Measurements from ENCODE around the gene FUBP3. TPM values are rescaled to one million over a fixed set of nuclear protein-coding genes. Genes with fewer than 3 reads are reported as not detected.

The FUBP3 gene
- polyA plus RNA-seq, 1 of the 3 experiments (the other 2 are of a cell fraction) = 55.1 TPM

DNA sequence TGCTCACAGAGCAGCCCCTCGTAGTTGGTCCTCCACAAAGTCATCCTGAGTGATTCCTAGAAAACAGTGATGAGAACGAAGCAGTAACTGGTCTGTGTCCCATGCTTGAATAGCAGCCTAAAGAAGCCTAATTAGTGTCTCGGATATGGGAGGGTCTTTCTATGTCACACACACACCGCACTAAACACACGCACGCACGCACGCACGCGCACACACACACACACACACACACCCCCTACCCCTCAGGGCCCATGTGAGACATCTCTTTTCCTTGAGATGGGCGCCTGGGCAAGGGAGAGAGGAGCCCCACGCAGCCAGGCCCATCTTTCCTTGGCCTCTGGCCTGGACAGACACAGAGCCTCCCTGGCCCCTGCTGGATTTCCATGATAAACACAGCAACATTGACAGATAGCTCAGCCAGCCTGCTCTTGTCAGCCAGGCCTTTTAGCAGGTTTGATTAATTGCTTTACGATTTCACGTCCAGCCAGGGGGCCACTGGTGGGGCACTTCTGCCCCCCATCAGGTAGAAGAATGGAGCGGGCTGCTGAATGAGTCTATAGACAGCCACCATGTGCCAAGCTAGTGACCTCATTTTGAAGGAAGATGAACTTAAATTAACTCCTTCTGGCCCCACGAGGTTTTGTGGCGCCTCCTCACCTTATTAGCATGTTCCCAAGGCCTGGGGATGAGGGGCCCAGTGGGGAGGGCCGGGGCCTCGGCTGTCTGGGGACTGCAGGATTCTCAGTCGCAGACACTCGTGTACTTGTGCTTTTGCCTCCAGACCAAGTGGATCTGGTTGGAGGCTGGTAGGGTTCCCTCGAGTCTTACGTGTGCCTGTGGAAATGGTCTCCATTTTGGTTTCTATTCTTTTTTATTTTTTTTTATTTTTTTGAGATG is 48.8 kb downstream of the FUBP3 start:
- no peak for DNase-seq
- H3K4me1 ChIP-seq (ENCODE audit: control insufficient read depth in 1 of 2, insufficient read depth in 2 of 2, low read depth in 1 of 2, low read length in 1 of 2) = no peaks in the 10 kb centered on the region
- no peaks in the 10 kb centered on the region for H4K20me1 ChIP-seq (ENCODE audit: insufficient read depth)
- ChIA-PET POLR2A (no interaction called here), CTCF (interaction anchor here (1.5 to 2.0 kb wide), 2 partner anchors 13 to 23 kb away, joined by 4 to 5 read pairs; no protein-coding TSS in a partner anchor)
- no peaks in the 10 kb centered on the region for H3K79me2 ChIP-seq (ENCODE audit: insufficient read depth)
- H3K9me2 ChIP-seq = no peaks in the 10 kb centered on the region
- no peaks in the 10 kb centered on the region for H3F3A ChIP-seq (replicated peaks; ENCODE audit: insufficient read depth)
- H3K9ac ChIP-seq = no peak overlapping the region
- TF ChIP-seq POLR2AphosphoS5 (IDR thresholded peaks at IDR 0.05; ENCODE audit: low read depth, low read length) = no peak
- no peak for TF ChIP-seq SIN3A (IDR thresholded peaks at IDR 0.05; ENCODE audit: borderline replicate concordance, low read depth, low read length)
- TF ChIP-seq FOXJ3 (CRISPR knock-in tag; IDR thresholded peaks at IDR 0.05) = no peak
- no peak for TF ChIP-seq RCOR1 (IDR thresholded peaks at IDR 0.05; ENCODE audit: low read length)
- TF ChIP-seq RFX5 (IDR thresholded peaks at IDR 0.05; ENCODE audit: low read length) = no peak
- no peak for TF ChIP-seq GABPA (IDR thresholded peaks at IDR 0.05; ENCODE audit: low read depth)
- TF ChIP-seq, protein P1, sequence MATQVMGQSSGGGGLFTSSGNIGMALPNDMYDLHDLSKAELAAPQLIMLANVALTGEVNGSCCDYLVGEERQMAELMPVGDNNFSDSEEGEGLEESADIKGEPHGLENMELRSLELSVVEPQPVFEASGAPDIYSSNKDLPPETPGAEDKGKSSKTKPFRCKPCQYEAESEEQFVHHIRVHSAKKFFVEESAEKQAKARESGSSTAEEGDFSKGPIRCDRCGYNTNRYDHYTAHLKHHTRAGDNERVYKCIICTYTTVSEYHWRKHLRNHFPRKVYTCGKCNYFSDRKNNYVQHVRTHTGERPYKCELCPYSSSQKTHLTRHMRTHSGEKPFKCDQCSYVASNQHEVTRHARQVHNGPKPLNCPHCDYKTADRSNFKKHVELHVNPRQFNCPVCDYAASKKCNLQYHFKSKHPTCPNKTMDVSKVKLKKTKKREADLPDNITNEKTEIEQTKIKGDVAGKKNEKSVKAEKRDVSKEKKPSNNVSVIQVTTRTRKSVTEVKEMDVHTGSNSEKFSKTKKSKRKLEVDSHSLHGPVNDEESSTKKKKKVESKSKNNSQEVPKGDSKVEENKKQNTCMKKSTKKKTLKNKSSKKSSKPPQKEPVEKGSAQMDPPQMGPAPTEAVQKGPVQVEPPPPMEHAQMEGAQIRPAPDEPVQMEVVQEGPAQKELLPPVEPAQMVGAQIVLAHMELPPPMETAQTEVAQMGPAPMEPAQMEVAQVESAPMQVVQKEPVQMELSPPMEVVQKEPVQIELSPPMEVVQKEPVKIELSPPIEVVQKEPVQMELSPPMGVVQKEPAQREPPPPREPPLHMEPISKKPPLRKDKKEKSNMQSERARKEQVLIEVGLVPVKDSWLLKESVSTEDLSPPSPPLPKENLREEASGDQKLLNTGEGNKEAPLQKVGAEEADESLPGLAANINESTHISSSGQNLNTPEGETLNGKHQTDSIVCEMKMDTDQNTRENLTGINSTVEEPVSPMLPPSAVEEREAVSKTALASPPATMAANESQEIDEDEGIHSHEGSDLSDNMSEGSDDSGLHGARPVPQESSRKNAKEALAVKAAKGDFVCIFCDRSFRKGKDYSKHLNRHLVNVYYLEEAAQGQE (IDR thresholded peaks at IDR 0.05; ENCODE audit: low read depth, low read length) = no peak
- TF ChIP-seq RAD21 (IDR thresholded peaks at IDR 0.05; ENCODE audit: low read length) = no peak
- TF ChIP-seq JUND (IDR thresholded peaks at IDR 0.05) = no peak
- TF ChIP-seq, protein P2, sequence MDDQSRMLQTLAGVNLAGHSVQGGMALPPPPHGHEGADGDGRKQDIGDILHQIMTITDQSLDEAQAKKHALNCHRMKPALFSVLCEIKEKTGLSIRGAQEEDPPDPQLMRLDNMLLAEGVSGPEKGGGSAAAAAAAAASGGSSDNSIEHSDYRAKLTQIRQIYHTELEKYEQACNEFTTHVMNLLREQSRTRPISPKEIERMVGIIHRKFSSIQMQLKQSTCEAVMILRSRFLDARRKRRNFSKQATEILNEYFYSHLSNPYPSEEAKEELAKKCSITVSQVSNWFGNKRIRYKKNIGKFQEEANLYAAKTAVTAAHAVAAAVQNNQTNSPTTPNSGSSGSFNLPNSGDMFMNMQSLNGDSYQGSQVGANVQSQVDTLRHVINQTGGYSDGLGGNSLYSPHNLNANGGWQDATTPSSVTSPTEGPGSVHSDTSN (IDR thresholded peaks at IDR 0.05) = no peak
- TF ChIP-seq FOSL2 (IDR thresholded peaks at IDR 0.05; ENCODE audit: borderline replicate concordance, low read depth) = no peak
- no peak for TF ChIP-seq TAF1 (IDR thresholded peaks at IDR 0.05; ENCODE audit: borderline replicate concordance, low read depth, low read length)
- no peak for TF ChIP-seq NFIC (IDR thresholded peaks at IDR 0.05; ENCODE audit: borderline replicate concordance)
- no peak for TF ChIP-seq EP300 (IDR thresholded peaks at IDR 0.05; ENCODE audit: borderline replicate concordance in 1 of 2, low read depth in 1 of 2, low read length in 1 of 2)
- TF ChIP-seq, protein P3, sequence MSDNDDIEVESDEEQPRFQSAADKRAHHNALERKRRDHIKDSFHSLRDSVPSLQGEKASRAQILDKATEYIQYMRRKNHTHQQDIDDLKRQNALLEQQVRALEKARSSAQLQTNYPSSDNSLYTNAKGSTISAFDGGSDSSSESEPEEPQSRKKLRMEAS (IDR thresholded peaks at IDR 0.05; ENCODE audit: low read depth) = no peak
- no peak for TF ChIP-seq TCF12 (IDR thresholded peaks at IDR 0.05)
- H3K27me3 ChIP-seq (ENCODE audit: insufficient read depth) = no peaks in the 10 kb centered on the region
- peaks cover 28 to 91% of the 10 kb centered on the region in 2 experiments for H3K36me3 ChIP-seq (replicated peaks in 1 of 2; ENCODE audit: control insufficient read depth in 1 of 2, insufficient read depth in 2 of 2, low read length in 1 of 2)
- no peak overlapping the region for H3K4me2 ChIP-seq
- H2AFZ ChIP-seq (ENCODE audit: low read depth) = no peak overlapping the region
- no peak overlapping the region for H3K27ac ChIP-seq (ENCODE audit: low read depth in 2 of 2, low read length in 1 of 2)
- WGBS (ENCODE audit: low lambda C conversion rate) = 86% methylated on average over 23 of the region's 23 CpGs
- no peak overlapping the region for H3K4me3 ChIP-seq (ENCODE audit: low read depth in 2 of 2, low read length in 1 of 2)
- H3K9me3 ChIP-seq = no peaks in the 10 kb centered on the region
